Activated CD8-positive, alpha-beta memory T cell treated with anti-CD3 and anti-CD28 coated beads for 48 hours (primary cell): ENCODE results near the gene ANLN.
"Not testable (repeated sequence)": the region's sequence is repeated elsewhere in the genome, so short reads cannot be mapped to it uniquely, and the experiment has no call there.

Experiments
- DNase-seq, 3 experiments: peaks; one replicate each; pipeline ENCODE4 v3.0.0-alpha.2; 2020; ENCODE audit warnings: low read depth in 2 of 3, low spot score in 2 of 3

The ANLN gene

DNA sequence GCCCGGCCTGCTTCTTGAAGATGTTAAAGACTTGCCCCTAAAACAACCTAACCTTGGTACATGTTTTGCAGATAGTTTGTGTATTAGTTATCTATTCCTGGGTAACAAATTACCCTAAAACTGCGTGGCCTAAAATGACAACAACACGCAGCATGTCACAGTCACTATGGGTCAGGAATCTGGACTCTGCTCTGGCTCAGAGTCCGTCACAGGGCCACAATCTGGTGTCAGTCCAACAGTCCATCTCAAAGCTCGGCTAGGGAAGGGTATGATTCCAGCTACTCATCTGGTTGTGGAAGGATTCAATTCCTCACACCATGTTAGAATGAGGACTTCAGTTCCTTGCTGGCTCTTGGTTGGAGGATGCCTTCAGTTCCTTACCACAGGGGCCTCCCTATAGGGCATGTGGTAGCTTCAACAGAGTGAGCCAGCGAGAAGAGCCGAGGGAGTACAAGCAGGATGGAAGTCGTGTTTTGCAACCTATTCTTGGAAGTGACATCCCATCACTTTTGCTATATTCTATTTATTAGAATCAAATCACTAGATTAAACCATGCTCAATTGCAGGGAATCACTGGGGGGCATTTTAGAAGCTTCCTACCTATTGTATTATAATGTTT is 71.3 kb downstream of the ANLN start:
- DNase-seq = no peak

DNA sequence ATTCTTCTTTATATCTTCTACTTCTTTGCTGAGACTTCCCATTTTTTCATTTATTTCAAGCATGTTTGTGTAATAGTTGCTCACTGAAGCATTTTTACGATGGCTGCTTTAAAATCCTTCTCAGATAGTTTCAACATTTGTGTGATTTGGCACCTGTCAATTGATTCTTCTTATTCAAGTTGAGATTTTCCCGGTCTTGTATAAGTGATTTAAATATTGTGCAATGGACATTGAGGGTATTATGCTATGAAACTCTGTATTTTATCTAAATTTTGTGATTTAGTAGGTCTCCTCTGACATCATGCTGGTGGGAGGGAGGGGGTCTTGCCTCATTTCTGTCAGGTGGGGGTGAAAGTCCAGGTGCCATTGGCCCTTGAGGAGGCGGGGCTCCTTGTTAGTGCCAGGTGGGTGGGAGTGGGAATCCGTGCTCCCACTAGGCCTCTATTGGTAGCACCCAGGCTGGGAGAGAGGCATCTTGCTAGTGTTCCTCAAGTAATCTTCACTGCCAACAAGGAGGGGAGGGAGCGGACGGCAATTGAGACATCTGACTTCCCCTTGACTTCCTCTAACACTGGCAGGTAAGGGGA is 73.0 kb downstream of the ANLN start:
- no peak for DNase-seq

DNA sequence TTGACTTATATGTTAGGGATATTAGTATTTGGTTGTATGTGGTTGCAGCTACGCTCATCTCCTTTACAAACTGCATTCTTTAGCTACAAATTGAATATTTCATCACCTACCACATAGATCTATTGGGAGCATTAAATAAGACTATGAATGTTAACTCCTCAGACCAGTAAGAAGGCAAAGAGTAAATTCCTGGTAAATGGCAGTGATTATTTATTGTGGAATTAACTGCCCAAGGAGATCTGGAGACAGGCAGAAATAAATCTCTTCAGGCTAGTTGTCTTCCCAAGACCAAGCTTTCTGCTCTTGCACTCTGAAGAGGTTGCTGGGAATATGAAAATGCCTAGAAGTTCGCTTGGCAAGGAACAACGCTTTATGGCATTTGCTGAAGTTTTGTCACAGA is 74.6 kb downstream of the ANLN start:
- no peak for DNase-seq

DNA sequence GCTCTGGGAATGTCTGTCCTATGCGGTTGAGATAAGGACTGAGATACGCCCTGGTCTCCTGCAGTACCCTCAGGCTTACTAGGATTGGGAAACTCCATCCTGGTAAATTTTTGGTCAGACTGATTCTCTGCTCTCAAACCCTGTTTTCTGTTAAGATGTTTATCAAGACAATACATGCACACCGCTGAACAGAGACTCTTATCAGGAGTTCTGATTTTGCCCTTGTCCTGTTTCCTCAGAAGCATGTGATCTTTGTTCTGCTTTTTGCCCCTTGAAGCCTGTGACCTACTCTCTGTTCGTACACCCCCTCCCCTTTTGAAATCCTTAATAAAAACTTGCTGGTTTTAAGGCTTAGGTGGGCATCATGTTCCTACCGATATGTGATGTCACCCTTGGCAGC is 76.3 kb downstream of the ANLN start:
- not testable (repeated sequence) for DNase-seq

DNA sequence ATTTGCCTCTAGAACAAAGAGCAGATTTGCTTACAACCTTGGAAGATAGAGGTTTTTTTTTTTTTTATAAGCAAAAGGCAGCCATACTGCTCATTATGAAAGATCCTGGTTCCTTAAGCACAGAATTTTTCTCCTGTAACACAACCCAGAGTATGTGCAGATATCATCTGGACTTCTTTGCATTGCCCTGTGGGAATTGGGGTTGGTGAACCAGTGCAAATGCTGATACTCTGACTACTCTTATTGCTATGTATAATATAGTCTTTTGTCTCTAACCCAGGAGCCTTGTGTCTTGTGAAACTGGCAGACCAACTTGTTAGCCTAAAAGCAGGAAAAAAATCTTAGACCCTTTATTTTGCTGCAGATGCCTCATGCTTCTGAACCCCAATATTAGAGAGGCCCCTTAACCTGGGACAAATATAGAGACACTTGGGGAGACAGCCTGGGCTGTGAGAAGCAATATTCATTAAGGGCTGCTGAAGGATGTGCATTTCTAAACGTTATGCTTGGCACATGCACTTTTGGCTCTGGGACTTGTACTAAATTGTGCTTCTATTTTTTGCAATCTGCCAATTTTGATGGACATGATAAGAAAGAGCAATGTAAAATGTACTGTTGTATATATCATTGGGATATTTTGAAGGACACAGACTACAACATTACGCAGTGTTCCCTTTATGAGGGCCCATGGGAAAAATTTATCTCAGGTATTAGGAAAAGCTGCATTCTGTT is 78.9 kb downstream of the ANLN start:
- DNase-seq = no peak

DNA sequence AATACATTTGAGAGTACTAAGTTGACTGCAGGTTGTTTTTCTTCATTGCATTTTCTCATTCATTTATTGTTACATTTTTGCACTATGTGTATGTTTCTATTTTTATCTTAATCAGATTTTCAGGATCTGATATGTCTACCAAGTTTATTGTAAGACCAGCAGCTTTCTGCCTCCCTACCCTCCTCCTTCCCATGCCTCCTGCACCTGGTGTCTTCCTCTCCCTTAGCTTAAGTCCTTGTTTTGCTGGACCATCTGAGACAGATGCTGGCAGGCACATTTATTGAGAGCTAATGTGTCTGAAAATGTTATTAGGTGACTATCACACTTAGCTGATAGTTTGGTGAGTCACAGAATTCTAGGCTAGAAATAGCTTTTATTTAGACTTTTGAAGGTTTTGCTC is 79.6 kb downstream of the ANLN start:
- no peak for DNase-seq

DNA sequence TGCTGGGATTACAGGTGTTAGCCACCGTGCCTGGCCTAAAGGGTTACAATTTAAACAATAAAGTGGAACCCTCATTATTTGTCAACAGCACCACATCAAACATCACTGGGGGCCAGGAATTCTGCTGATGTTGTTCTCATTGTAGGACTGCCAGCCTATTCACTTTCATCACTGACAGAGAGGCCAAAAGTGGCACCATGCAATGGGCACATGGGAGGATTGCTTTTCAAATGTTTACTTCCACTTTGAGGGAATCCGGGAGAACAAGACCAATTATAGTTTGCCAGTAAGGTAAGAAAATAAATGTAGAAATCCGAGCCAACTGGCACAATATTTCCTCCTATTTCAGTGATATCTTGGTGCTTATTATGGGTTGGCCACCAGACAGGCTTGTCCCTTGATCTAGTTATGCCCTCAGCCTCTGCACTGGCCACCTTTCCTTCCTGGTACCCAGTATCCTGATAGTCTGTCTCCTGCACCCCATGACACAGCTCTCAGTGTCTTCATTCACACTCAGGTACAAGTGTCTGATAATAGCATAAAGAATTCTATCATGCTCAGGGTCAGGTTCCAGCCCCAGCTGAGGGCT is 82.6 kb downstream of the ANLN start:
- no peak for DNase-seq

DNA sequence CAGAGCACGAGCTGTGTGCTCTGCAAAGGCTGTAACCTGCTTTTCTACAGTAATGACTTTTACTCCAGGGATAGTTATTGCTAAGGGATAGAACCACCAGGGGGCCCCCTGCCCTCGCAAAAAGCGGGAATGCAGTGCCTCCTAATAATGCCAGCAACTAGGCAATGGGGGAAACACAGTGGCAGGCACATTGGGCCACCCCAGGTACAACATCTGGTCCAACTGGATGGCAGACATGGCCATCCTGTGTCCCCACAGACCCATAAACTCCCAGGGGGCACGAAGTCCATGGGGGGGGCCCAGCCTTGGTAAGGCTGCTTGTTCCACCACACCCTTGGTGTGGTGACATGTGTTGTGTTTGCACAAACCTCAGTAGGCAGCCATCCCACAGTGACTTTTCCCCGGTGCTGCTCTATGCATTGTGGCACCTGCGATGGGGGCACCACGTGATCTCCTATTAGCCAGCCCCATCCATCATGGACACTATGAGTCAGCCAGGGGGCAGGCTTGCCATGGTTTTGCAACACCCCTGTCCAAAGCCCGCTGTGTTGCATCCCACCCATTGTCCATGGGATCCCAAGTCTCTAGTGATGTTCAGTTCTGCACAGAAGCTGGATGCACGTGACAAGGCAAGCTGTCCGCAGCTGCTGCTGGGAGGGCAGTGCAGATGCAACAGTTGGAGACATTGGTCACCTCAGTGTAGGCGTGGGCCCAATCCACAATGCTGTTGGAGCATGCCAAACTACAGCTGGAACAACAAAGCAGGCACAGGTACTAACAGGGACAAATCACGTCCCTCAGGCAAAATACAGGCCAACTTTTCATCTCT is 84.0 kb downstream of the ANLN start:
- peak in 1 of 3 experiments; percentile 12 for DNase-seq

DNA sequence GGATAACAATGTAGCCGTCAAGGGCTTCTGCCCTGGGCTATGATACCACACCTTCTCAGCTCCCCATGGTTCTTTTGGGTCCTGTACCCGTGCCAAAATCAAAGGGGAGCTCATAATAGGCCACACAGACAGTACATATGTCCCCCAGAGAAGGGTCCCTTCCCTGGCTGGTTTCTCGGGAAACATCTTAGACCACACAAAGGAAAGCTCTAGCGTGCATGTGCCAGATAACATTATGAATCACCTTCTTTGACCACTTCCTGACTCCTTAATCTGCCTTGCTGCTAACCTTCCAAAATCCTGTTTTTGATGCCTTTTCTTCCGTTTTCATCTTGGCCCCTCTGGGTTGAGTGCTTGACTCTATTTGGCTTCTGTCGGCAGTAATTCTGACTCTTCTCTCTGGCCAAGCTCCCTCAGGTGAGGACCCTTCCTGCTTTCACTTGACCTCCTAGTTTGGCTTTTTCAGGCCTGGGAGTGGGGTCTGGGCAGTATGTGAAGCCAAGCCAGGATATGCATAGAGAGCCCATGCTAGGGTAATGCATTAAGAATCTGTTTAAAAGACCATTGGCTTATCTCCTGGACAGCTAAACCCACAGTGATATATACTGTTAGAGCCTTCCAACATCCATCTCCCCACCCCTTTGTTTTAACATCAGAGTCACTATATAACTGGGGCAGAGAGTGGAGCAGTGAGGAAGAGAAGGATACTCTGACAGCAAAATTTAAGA is 84.8 kb downstream of the ANLN start:
- DNase-seq = no peak

DNA sequence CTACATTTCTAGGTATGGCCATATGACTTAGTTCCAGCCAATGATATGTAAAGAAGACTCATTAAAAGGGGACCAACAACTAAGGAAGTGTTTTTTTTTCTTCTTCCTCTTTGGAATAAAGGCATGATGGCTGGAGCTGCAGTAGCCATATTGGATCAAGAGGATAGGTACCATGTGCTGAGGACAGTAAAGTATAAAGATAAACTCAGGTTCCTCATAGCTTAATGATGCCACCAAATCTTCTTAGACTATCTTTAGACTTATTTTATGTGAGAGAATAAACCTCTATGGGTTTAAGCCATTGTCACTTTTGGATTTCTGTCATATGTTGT is 85.3 kb downstream of the ANLN start:
- DNase-seq = no peak

DNA sequence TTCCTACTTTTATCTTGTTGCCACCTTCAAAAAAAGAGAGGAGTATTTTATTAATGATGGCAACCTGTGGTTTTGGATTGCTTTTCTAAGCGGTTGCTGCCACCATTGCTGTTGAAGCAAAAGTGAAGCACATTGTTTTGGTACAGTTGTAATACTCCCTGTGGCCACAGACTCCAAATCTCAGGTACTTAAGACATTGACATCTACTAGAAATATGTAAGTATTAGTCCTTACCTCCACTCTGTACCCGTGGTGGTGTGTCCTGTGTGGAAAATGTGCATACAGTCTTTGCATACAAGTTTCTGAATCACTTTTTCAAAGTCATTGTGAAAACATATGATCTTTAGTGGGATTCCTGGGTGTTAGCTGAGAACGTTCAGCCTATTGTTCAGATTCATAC is 85.7 kb downstream of the ANLN start:
- DNase-seq = no peak

DNA sequence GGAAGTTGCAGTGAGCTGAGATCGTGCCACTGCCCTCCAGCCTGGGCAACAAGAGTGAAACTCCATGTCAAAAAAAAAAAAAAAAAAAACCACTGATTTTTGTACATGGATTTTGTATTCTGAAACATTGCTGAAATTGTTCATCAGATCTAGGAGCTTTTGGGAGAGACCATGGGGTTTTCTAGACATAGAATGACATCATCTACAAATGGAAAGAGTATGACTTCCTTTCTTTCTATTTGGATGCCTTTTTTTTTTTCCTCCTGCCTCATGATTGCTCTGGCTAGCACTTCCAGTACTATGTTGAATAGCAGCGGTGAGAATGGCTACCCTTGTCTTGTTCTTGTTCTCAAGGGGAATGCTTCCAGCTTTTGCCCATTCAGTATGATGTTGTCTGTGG is 89.1 kb downstream of the ANLN start:
- DNase-seq = no peak

DNA sequence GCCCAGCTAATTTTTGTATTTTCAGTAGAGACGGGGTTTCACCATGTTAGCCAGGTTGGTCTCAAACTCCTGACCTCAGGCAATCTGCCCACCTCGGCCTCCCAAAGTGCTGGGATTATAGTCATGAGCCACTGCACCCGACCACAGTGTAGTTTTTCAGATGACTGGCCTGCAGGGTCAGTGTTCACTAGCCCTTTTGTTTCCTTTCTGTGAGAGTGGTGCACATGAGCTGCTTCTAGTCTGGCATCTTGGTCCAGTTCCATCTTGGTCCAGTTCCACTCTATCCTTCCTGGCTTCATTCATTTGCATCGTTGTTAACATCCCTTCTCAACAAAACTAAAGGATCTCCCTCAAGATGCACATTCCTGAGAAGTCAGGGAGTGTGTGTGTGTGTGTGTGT is 94.2 kb downstream of the ANLN start:
- not testable (repeated sequence) for DNase-seq

DNA sequence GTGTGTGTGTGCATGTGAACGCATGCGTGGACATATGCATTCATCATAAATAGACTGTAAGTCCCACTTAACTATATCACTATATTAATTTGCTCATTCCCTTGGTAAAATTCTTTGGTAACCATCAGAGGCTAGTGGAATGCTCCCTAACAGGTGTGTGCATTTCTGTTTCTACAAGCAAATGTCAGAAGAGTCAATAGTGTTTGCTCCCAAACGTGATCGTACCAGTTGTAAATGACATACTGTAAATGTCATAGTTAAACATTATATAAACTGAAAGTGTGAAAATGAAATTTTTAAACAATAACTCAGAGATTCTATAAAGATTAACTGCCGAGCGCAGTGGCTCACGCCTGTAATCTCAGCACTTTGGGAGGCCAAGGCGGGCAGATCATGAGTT is 94.6 kb downstream of the ANLN start:
- DNase-seq = no peak

DNA sequence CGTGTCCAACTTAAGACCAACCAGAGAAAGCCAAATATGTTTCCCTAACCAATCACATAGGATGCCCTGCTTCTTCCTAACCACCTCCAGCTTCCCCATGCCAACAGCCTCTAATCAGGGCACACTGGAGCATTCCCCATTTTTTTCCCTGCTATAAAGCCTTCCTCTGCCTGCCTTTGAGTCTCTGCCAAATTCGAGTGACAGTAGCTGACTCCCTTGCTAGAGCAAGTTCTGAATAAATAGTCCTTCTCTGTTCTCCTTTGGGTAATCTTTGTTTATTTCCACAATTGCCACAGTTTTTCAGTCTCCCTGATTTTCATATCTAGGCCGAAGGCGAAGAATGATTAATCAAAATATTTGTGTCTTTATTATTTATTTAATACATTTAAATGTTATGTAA is 96.7 kb downstream of the ANLN start:
- no peak for DNase-seq

DNA sequence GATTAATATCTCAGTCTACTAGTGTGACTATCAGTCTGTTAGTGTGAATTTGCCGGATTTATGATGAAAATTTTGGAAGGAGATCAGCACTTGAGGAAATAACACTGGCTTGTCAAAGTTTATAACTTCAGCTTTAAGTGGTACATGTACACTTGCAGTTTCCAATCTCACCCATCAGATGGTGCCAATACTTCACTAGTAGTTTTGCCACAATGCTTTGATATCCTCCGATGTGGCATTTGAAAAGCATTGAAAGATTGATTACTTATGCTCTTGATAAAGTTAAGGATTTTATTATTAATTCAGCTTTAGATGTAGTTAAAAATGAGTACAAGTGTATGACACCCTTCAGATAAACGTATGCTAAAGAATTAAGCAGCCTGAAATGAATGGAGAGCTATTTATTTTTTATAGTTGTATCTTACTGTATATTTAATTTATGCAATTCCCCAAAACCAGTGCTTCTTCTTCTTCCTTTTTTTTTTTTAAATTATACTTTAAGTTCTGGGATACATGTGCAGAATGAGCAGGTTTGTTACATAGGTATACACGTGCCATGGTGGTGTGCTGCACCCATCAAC is 98.2 kb downstream of the ANLN start:
- no peak for DNase-seq

DNA sequence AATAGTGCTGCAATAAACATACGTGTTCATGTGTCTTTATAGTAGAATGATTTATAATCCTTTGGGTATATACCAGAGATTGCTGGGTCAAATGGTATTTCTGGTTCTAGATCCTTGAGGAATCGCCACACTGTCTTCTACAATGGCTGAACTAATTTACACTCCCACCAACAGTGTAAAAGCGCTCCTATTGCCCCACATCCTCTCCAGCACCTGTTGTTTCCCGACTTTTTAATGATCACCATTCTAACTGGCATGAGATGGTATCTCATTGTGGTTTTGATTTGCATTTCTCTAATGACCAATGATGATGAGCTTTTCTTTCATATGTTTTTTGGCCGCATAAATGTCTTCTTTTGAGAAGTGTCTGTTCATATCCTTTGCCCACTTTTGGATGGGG is 99.0 kb downstream of the ANLN start:
- not testable (repeated sequence) for DNase-seq

DNA sequence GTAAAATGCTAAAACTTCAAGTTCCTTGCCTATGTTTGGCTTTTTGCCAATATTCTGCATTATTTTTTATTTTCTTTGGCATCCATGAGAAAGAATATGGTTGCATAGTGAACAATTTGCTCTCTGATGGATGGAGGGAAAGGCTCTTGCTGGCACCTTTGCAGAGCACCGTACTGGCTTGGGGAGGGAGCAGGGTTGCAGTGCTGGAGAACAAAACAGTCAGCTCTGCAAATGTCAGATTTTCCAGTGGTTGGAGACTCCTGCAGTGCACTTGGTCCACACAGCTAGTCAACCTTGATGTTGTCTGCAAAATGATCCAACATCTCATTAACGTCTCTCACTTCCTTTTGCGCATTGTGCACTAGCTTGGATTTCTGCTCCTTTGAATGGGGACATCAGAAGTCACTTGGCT is 100.8 kb downstream of the ANLN start:
- DNase-seq = no peak

DNA sequence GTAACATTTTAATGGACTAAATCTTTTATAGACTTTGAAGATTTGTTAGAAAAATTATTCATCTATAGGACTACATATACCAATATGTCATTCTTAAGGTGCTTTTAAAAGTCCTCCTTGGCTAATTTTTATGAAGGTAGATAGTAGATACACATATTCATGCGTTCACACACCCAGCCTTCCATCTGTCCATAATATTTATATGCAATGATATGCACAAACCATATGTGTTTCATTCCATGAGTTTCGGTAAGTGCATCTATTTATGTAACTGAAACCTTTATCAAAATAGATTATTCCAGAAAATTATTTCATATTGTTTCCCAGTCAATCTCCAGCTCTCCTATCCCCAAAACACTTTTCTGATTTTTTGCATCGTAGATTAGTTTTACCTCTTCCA is 101.7 kb downstream of the ANLN start:
- DNase-seq = no peak

DNA sequence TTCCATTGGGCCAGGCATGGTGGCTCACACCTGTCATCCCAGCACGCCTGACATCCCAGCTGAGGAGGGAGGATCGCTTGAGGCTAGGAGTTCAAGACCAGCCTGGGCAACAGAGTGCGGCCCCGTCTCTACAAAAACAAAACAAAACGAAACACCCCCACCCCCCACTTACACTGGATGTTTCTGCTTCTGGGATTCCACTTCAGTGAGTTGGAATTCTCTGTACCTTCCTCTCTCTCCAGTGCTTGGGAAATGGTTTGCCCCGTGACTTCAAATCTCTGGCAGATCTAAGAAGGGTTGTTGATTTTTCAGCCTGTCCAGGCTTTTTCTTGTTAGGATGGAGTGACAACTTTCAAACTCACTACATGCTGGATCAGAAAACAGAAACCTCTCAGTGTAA is 106.9 kb downstream of the ANLN start:
- no peak for DNase-seq

DNA sequence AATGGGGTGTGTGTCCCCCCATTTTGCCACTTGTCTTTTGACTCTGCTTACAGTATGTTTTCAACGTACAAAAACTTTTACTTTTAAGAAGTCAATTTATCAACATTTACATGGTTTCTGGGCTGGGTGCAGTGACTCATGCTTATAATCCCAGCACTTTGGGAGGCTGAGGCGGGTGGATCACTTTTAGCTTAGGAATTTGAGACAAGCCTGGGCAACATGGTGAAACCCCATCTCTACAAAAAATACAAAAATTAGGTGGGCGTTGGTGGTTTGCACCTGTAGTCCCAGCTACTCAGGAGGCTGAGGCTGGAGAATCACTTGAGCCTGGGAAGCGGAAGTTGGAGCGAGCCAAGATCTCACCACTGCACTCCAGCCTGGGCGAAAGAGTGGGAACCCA is 107.5 kb downstream of the ANLN start:
- DNase-seq = not testable (repeated sequence)
